Esophagus squamous epithelium (tissue), 5 donors: ENCODE results near the gene AKAP17A. TPM values are rescaled to one million over a fixed set of nuclear protein-coding genes. Genes with fewer than 3 reads are reported as not detected.
A peak's percentile ranks its signal among the peaks of the same experiment; 100 is the strongest.

Experiments used
- DNase-seq: peaks from one replicate; lab custom pipeline; 2025; lab: John Stamatoyannopoulos, UW
- H3K27ac ChIP-seq, 4 donors: fragments of 200-600 bp; sonication (generic); one replicate each; pipeline ENCODE4 v1.5.1; 2016 to 2019; ENCODE audit warnings: mild to moderate bottlenecking in 1 of 4
- H3K27me3 ChIP-seq, 4 donors: fragments of 200-600 bp; sonication (generic); 1 replicate in 3 of 4; 2 replicates in 1 of 4; pipeline versions ENCODE4 v1.5.1 to v1.6.0; 2017 to 2021; ENCODE audit warnings: antibody characterized with exemption in 1 of 4
- H3K36me3 ChIP-seq, 3 donors: fragments of 200-600 bp; sonication (generic); one replicate each; pipeline ENCODE4 v1.5.1; 2016 to 2019
- H3K4me1 ChIP-seq, 3 donors: fragments of 200-600 bp; sonication (generic); one replicate each; pipeline ENCODE4 v1.5.1; 2017 to 2019
- H3K4me3 ChIP-seq, 4 donors: fragments of 200-600 bp; sonication (generic); 1 replicate in 3 of 4; 2 replicates in 1 of 4; pipeline ENCODE4 v1.5.1; 2016 to 2019; ENCODE audit warnings: mild to moderate bottlenecking in 2 of 4, moderate library complexity in 1 of 4
- H3K9me3 ChIP-seq, 3 donors: fragments of 200-600 bp; sonication (generic); one replicate each; pipeline ENCODE4 v1.5.1; 2016 to 2019
- CTCF ChIP-seq, 6 experiments: fragments of 450-650 bp in 4 of 6; fragments of 200-600 bp in 2 of 6; sonication (generic) in 2 of 6; IDR thresholded peaks; one replicate each; pipeline ENCODE4 v1.5.1; 2016 to 2019; ENCODE audit warnings: antibody characterized with exemption in 6 of 6, mild to moderate bottlenecking in 4 of 6, moderate library complexity in 4 of 6
- POLR2A ChIP-seq, 4 donors: fragments of 450-650 bp; IDR thresholded peaks; one replicate each; pipeline ENCODE4 v1.6.1; 2017; ENCODE audit warnings: antibody characterized with exemption in 4 of 4, mild to moderate bottlenecking in 4 of 4, moderate library complexity in 3 of 4
- WGBS, 2 donors: methylation state at CpG; one replicate each; pipeline ENCODE4 v1.1.5; 2018; 5-methylcytosine and 5-hydroxymethylcytosine counted together
- intact Hi-C: fragments of 100-400 bp; cut with DNase I; formaldehyde crosslinking; loops from one replicate; pipeline ENCODE4 v1.15.0; 2022
- total RNA-seq, 4 donors: library from RNA; depleted of rRNA; stranded (reverse); fragments of >200 nt; gene quantifications; one replicate each; pipeline ENCODE4 v1.1.0, GENCODE V29; 2016
- donor health status: DM: yes; HTN: yes; CAD: no.

Gene AKAP17A
- total RNA-seq, 4 donors from 2014 or later, result 16.2 to 38.7 (median 30.6) TPM

GRCh38 chrX:1593286-1594271 is 2.2 kb downstream of the AKAP17A start:
- TF ChIP-seq CTCF (IDR thresholded peaks at IDR 0.05) (no peak), POLR2A (IDR thresholded peaks at IDR 0.05) (no peak)
- Histone ChIP-seq H3K4me1 (peaks cover 10 to 47% (median 11%) of the 10 kb centered on the region in 3 donors), H3K9me3 (no peaks in the 10 kb centered on the region), H3K4me3 (peak overlapping the region in 3 of 4 donors; percentile 85 to 97 (median 91)), H3K27me3 (no peaks in the 10 kb centered on the region), H3K27ac (peak overlapping the region in 2 of 4 donors; percentile 89 to 92), H3K36me3 (peaks cover 32 to 53% (median 45%) of the 10 kb centered on the region in 3 donors)
- WGBS, 2 donors, result 86 to 88% methylated on average over 19 to 25 of the region's 60 CpGs
- no peak for DNase-seq
- intact Hi-C loops, result loop anchor here (10.0 kb wide), 1 partner anchor 139 kb away; the partner anchor contains the start of gene ASMTL

- H3K9me3 ChIP-seq, result no peaks in the 10 kb centered on the region
- H3K27ac ChIP-seq, result no peak overlapping the region
- TF ChIP-seq CTCF (IDR thresholded peaks at IDR 0.05) (no peak), POLR2A (IDR thresholded peaks at IDR 0.05) (no peak)
- H3K27me3 ChIP-seq, result no peaks in the 10 kb centered on the region
- intact Hi-C loops, result loop anchor here (10.0 kb wide), 1 partner anchor 141 kb away; the partner anchor contains the start of gene ASMTL
- DNase-seq, result no peak
- WGBS, 2 donors, result 85 to 98% methylated on average over 8 of the region's 17 CpGs
- H3K4me3 ChIP-seq, result no peak overlapping the region
- H3K4me1 ChIP-seq, result peaks cover 10 to 47% (median 11%) of the 10 kb centered on the region in 3 donors
- H3K36me3 ChIP-seq, result peaks cover 50 to 74% (median 66%) of the 10 kb centered on the region in 3 donors
These were observed 4.3 kb downstream of the AKAP17A start for GRCh38 chrX:1595711-1596060.

GRCh38 chrX:1596676-1597344 is 5.4 kb downstream of the AKAP17A start:
- Histone ChIP-seq H3K4me1 (peaks cover 10 to 42% (median 11%) of the 10 kb centered on the region in 3 donors), H3K27ac (no peak overlapping the region), H3K4me3 (no peak overlapping the region), H3K9me3 (peaks cover 0 to 8% (median 0%) of the 10 kb centered on the region in 3 donors), H3K36me3 (peaks cover 62 to 85% (median 77%) of the 10 kb centered on the region in 3 donors), H3K27me3 (no peaks in the 10 kb centered on the region)
- intact Hi-C loops, result loop anchor here (10.0 kb wide), 1 partner anchor 142 kb away; the partner anchor contains the start of gene ASMTL
- 94% methylated on average over 18 of the region's 30 CpGs; no CpG with 5 or more reads in 1 of the 2 donors for WGBS, 2 donors
- TF ChIP-seq POLR2A (IDR thresholded peaks at IDR 0.05) (no peak), CTCF (IDR thresholded peaks at IDR 0.05) (no peak)
- DNase-seq, result no peak

- no peaks in the 10 kb centered on the region for H3K27me3 ChIP-seq
- no peak overlapping the region for H3K27ac ChIP-seq
- H3K36me3 ChIP-seq, result peaks cover 68 to 92% (median 84%) of the 10 kb centered on the region in 3 donors
- TF ChIP-seq POLR2A (IDR thresholded peaks at IDR 0.05) (no peak), CTCF (IDR thresholded peaks at IDR 0.05) (no peak)
- intact Hi-C loops, result loop anchor here (10.0 kb wide), 1 partner anchor 143 kb away; the partner anchor contains the start of gene ASMTL
- H3K9me3 ChIP-seq, result peaks cover 0 to 13% (median 0%) of the 10 kb centered on the region in 3 donors
- 84 to 87% methylated on average over 3 to 6 of the region's 25 CpGs for WGBS, 2 donors
- H3K4me1 ChIP-seq, result peaks cover 10 to 37% (median 10%) of the 10 kb centered on the region in 3 donors
- DNase-seq, result no peak
- no peak overlapping the region for H3K4me3 ChIP-seq
These were observed 6.1 kb downstream of the AKAP17A start for GRCh38 chrX:1597345-1598020.
